ENCODE results near the gene UMAD1.

Gene UMAD1

GRCh38 chr7:7650682-7651206 is 10.2 kb downstream of the UMAD1 start:
- TF ChIP-seq TAF1 (IDR thresholded peaks at IDR 0.05; ENCODE audit: borderline replicate concordance, insufficient read depth, low read length) (no peak), SIN3A (IDR thresholded peaks at IDR 0.05; ENCODE audit: borderline replicate concordance, insufficient read depth, low read length) (no peak), REST (IDR thresholded peaks at IDR 0.05; ENCODE audit: insufficient read depth in 1 of 2, low read depth in 2 of 2, low read length in 2 of 2) (no peak), FOXP2 (optimal IDR thresholded peaks at IDR 0.05; ENCODE audit: borderline replicate concordance, extremely low read depth, extremely low read length, insufficient read depth) (no peak), POLR2AphosphoS5 (IDR thresholded peaks at IDR 0.05; ENCODE audit: low read depth, low read length) (no peak)

- TF ChIP-seq REST (IDR thresholded peaks at IDR 0.05; ENCODE audit: insufficient read depth in 1 of 2, low read depth in 2 of 2, low read length in 2 of 2) (no peak), POLR2AphosphoS5 (IDR thresholded peaks at IDR 0.05; ENCODE audit: low read depth, low read length) (no peak), FOXP2 (optimal IDR thresholded peaks at IDR 0.05; ENCODE audit: borderline replicate concordance, extremely low read depth, extremely low read length, insufficient read depth) (no peak), TAF1 (IDR thresholded peaks at IDR 0.05; ENCODE audit: borderline replicate concordance, insufficient read depth, low read length) (no peak)
Measured at GRCh38 chr7:7651479-7651878, 10.9 kb downstream of the UMAD1 start.

- TF ChIP-seq POLR2AphosphoS5 (IDR thresholded peaks at IDR 0.05; ENCODE audit: low read depth, low read length) = no peak
- TF ChIP-seq REST (IDR thresholded peaks at IDR 0.05; ENCODE audit: insufficient read depth in 1 of 2, low read depth in 2 of 2, low read length in 2 of 2) = no peak
- no peak for TF ChIP-seq SIN3A (IDR thresholded peaks at IDR 0.05; ENCODE audit: borderline replicate concordance, insufficient read depth, low read length)
- no peak for TF ChIP-seq FOXP2 (optimal IDR thresholded peaks at IDR 0.05; ENCODE audit: borderline replicate concordance, extremely low read depth, extremely low read length, insufficient read depth)
- TF ChIP-seq TAF1 (IDR thresholded peaks at IDR 0.05; ENCODE audit: borderline replicate concordance, insufficient read depth, low read length) = no peak
Measured at GRCh38 chr7:7652798-7653540, 12.4 kb downstream of the UMAD1 start.

- no peak for TF ChIP-seq TAF1 (IDR thresholded peaks at IDR 0.05; ENCODE audit: borderline replicate concordance, insufficient read depth, low read length)
- TF ChIP-seq FOXP2 (optimal IDR thresholded peaks at IDR 0.05; ENCODE audit: borderline replicate concordance, extremely low read depth, extremely low read length, insufficient read depth) = no peak
- TF ChIP-seq SIN3A (IDR thresholded peaks at IDR 0.05; ENCODE audit: borderline replicate concordance, insufficient read depth, low read length) = no peak
- TF ChIP-seq REST (IDR thresholded peaks at IDR 0.05; ENCODE audit: insufficient read depth in 1 of 2, low read depth in 2 of 2, low read length in 2 of 2) = no peak
- no peak for TF ChIP-seq POLR2AphosphoS5 (IDR thresholded peaks at IDR 0.05; ENCODE audit: low read depth, low read length)
Measured at GRCh38 chr7:7653593-7654187, 13.1 kb downstream of the UMAD1 start.
